Activated CD4-positive, alpha-beta T cell treated with anti-CD3 and anti-CD28 coated beads, Interleukin-2, amount 50 U/mL, for 48 hours (primary cell): ENCODE measurements around the gene DCTN3.

ENCODE experiments used
- DNase-seq, 2 experiments: peaks; one replicate each; pipeline ENCODE4 v3.0.0-alpha.2; 2020

Gene DCTN3

GRCh38 chr9:34615132-34615531 lies 5.2 kb downstream of the DCTN3 start:
- DNase-seq, result no peak

GRCh38 chr9:34612788-34613390 lies 7.4 kb downstream of the DCTN3 start:
- DNase-seq, result peak; percentile 70 to 78

GRCh38 chr9:34611811-34612787 lies 8.2 kb downstream of the DCTN3 start, which contains the start of gene RPP25L:
RPP25L (minus strand) TSS chr9:34612097; CDS start chr9:34611296, 801 bp downstream.
- peak; percentile 80 to 81 for DNase-seq

GRCh38 chr9:34611251-34611810 lies 9.0 kb downstream of the DCTN3 start:
- no peak for DNase-seq

- DNase-seq, result no peak
Observed at GRCh38 chr9:34610434-34611206, 9.7 kb downstream of the DCTN3 start.

- DNase-seq, result no peak
Observed at GRCh38 chr9:34607331-34607730, 13.0 kb downstream of the DCTN3 start.

- DNase-seq, result no peak
Observed at GRCh38 chr9:34606905-34607304, 13.4 kb downstream of the DCTN3 start.

GRCh38 chr9:34606190-34606589 lies 14.1 kb downstream of the DCTN3 start:
- no peak for DNase-seq

- DNase-seq, result peak; percentile 85 to 87
Observed at GRCh38 chr9:34603610-34604231, 16.6 kb downstream of the DCTN3 start.

- no peak for DNase-seq
Observed at GRCh38 chr9:34601937-34602573, 18.2 kb downstream of the DCTN3 start.

- DNase-seq, result no peak
Observed at GRCh38 chr9:34600908-34601307, 19.4 kb downstream of the DCTN3 start.

GRCh38 chr9:34599546-34599945 lies 20.7 kb downstream of the DCTN3 start:
- no peak for DNase-seq

- no peak for DNase-seq
Observed at GRCh38 chr9:34594177-34594576, 26.1 kb downstream of the DCTN3 start.

GRCh38 chr9:34592895-34593601 lies 27.2 kb downstream of the DCTN3 start:
- no peak for DNase-seq

- no peak for DNase-seq
Observed at GRCh38 chr9:34591917-34592866, 28.1 kb downstream of the DCTN3 start.

- peak; percentile 84 to 88 for DNase-seq
Observed at GRCh38 chr9:34591248-34591916, 28.9 kb downstream of the DCTN3 start.

GRCh38 chr9:34590381-34591247 lies 29.7 kb downstream of the DCTN3 start:
- peak; percentile 28 to 30 for DNase-seq

GRCh38 chr9:34589636-34590380 lies 30.5 kb downstream of the DCTN3 start, which contains the start of gene CNTFR:
CNTFR (minus strand) TSS chr9:34589724; CDS start chr9:34568981, 20,743 bp downstream.
- DNase-seq, result peak in 1 of 2 experiments; percentile 19
